OCI-LY3 (cell line): ENCODE data around the gene MFGE8.

Experiments used
- EZH2phosphoT487 ChIP-seq: fragments of 200-600 bp; shearing (Covaris generic); IDR thresholded peaks from 2 replicates; pipeline ENCODE4 v1.6.1; 2018; ENCODE audit warnings: antibody characterized with exemption, mixed run types, low read depth
- TF ChIP-seq, protein P1 (sequence below): fragments of 200-600, 300-600 bp; sonication (generic); IDR thresholded peaks from 2 replicates; pipeline ENCODE4 v1.5.1; 2014; ENCODE audit warnings: antibody characterized with exemption, low read length, low read depth

DNA sequence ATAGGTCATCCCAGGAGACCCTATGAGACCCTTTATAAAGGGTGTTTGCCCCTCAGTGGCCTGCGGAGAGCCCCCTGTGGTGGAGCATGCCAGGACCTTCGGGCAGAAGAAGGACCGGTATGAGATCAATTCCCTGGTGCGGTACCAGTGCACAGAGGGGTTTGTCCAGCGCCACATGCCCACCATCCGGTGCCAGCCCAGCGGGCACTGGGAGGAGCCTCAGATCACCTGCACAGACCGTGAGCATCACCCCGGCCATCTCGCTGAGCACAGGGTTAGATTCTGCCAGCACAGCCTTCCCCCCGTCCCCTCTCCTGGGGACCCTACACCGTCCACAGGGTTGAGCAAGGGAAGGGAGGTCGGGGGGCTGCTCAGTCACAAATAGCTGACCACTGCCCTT lies 39.4 kb downstream of the MFGE8 start:
- TF ChIP-seq, protein P1, sequence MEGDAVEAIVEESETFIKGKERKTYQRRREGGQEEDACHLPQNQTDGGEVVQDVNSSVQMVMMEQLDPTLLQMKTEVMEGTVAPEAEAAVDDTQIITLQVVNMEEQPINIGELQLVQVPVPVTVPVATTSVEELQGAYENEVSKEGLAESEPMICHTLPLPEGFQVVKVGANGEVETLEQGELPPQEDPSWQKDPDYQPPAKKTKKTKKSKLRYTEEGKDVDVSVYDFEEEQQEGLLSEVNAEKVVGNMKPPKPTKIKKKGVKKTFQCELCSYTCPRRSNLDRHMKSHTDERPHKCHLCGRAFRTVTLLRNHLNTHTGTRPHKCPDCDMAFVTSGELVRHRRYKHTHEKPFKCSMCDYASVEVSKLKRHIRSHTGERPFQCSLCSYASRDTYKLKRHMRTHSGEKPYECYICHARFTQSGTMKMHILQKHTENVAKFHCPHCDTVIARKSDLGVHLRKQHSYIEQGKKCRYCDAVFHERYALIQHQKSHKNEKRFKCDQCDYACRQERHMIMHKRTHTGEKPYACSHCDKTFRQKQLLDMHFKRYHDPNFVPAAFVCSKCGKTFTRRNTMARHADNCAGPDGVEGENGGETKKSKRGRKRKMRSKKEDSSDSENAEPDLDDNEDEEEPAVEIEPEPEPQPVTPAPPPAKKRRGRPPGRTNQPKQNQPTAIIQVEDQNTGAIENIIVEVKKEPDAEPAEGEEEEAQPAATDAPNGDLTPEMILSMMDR, result no peak
- no peak for TF ChIP-seq EZH2phosphoT487
